ENCODE measurements around the gene TECR.

- peak; percentile 9 to 58 for TF ChIP-seq POLR2A (IDR thresholded peaks at IDR 0.05)
- TF ChIP-seq CTCF (IDR thresholded peaks at IDR 0.05), result no peak
Observed at GRCh38 chr19:14536926-14537692, 7.7 kb downstream of the TECR start.

Measured in thyroid gland (tissue), 4 donors.